HT1080 (cell line): ENCODE measurements around the gene NRG2. TPM values are rescaled to one million over a fixed set of nuclear protein-coding genes. Genes with fewer than 3 reads are reported as not detected.
A peak's percentile ranks its signal among the peaks of the same experiment; 100 is the strongest.

ENCODE experiments used
- DNase-seq: peaks from one replicate; pipeline ENCODE4 v3.0.0-alpha.2; 2015; ENCODE audit warnings: low read depth
- total RNA-seq: library from RNA; depleted of rRNA; stranded (reverse); fragments of >200 nt; shearing (Covaris generic); gene quantifications from 2 replicates; pipeline ENCODE4 v1.2.3, GENCODE V29; 2014

Gene NRG2
- total RNA-seq, 1 experiment from 2014 or later = 10.4 TPM

- DNase-seq = no peak
These were observed 136.4 kb downstream of the NRG2 start for GRCh38 chr5:139906661-139907060.

- DNase-seq = peak; percentile 18
These were observed 138.1 kb downstream of the NRG2 start for GRCh38 chr5:139904816-139905661.

- DNase-seq = no peak
These were observed 138.6 kb downstream of the NRG2 start for GRCh38 chr5:139904566-139904815.

GRCh38 chr5:139903795-139904565 lies 139.1 kb downstream of the NRG2 start:
- DNase-seq = no peak

- no peak for DNase-seq
These were observed 139.7 kb downstream of the NRG2 start for GRCh38 chr5:139903450-139903794.

- DNase-seq = no peak
These were observed 141.1 kb downstream of the NRG2 start for GRCh38 chr5:139901986-139902385.

- no peak for DNase-seq
These were observed 141.9 kb downstream of the NRG2 start for GRCh38 chr5:139901251-139901575.

GRCh38 chr5:139900546-139901250 lies 142.4 kb downstream of the NRG2 start:
- DNase-seq = no peak

- DNase-seq = no peak
These were observed 144.1 kb downstream of the NRG2 start for GRCh38 chr5:139898981-139899380.

GRCh38 chr5:139897982-139898381 lies 145.1 kb downstream of the NRG2 start:
- no peak for DNase-seq

GRCh38 chr5:139897342-139897741 lies 145.8 kb downstream of the NRG2 start:
- DNase-seq = no peak

GRCh38 chr5:139896718-139897117 lies 146.4 kb downstream of the NRG2 start:
- DNase-seq = no peak

- no peak for DNase-seq
These were observed 147.5 kb downstream of the NRG2 start for GRCh38 chr5:139895647-139896046.

GRCh38 chr5:139895046-139895445 lies 148.1 kb downstream of the NRG2 start:
- no peak for DNase-seq

GRCh38 chr5:139893873-139894272 lies 149.2 kb downstream of the NRG2 start:
- DNase-seq = no peak

- no peak for DNase-seq
These were observed 153.7 kb downstream of the NRG2 start for GRCh38 chr5:139889410-139889809.

GRCh38 chr5:139888370-139888769 lies 154.7 kb downstream of the NRG2 start:
- no peak for DNase-seq

- no peak for DNase-seq
These were observed 156.9 kb downstream of the NRG2 start for GRCh38 chr5:139886213-139886612.

GRCh38 chr5:139885857-139886208 lies 157.3 kb downstream of the NRG2 start:
- no peak for DNase-seq

- no peak for DNase-seq
These were observed 157.8 kb downstream of the NRG2 start for GRCh38 chr5:139885172-139885856.

GRCh38 chr5:139884734-139885133 lies 158.4 kb downstream of the NRG2 start:
- no peak for DNase-seq

GRCh38 chr5:139884144-139884543 lies 159.0 kb downstream of the NRG2 start:
- DNase-seq = no peak
